Measurements from ENCODE around the gene PBX1.

PBX1 gene

DNA sequence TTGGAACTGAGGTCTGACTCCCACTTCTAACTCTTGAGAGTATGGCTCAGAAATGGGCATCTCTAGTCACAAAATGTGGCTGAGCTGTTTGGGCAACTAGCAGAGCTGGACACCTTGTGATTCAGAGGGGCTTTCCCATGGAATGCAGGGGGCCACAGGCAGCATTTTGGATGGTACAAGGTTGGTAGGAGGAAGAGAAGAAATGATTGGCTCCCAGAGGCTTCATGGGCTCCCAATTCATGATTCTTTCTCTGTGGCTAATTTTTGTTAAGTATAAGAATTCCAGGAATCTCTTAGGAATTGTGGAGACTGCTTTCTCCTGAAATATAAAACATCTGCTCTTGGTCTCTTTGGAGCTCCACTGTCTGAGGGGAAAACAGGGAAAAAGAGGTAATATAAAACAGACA, 49.7 kb downstream of the PBX1 start:
- TF ChIP-seq TAF1 (IDR thresholded peaks at IDR 0.05; ENCODE audit: borderline replicate concordance, insufficient read depth, low read length) = no peak
- no peak for TF ChIP-seq FOXP2 (optimal IDR thresholded peaks at IDR 0.05; ENCODE audit: borderline replicate concordance, extremely low read depth, extremely low read length, insufficient read depth)
- TF ChIP-seq POLR2AphosphoS5 (IDR thresholded peaks at IDR 0.05; ENCODE audit: low read depth, low read length) = no peak
- TF ChIP-seq, protein P1, sequence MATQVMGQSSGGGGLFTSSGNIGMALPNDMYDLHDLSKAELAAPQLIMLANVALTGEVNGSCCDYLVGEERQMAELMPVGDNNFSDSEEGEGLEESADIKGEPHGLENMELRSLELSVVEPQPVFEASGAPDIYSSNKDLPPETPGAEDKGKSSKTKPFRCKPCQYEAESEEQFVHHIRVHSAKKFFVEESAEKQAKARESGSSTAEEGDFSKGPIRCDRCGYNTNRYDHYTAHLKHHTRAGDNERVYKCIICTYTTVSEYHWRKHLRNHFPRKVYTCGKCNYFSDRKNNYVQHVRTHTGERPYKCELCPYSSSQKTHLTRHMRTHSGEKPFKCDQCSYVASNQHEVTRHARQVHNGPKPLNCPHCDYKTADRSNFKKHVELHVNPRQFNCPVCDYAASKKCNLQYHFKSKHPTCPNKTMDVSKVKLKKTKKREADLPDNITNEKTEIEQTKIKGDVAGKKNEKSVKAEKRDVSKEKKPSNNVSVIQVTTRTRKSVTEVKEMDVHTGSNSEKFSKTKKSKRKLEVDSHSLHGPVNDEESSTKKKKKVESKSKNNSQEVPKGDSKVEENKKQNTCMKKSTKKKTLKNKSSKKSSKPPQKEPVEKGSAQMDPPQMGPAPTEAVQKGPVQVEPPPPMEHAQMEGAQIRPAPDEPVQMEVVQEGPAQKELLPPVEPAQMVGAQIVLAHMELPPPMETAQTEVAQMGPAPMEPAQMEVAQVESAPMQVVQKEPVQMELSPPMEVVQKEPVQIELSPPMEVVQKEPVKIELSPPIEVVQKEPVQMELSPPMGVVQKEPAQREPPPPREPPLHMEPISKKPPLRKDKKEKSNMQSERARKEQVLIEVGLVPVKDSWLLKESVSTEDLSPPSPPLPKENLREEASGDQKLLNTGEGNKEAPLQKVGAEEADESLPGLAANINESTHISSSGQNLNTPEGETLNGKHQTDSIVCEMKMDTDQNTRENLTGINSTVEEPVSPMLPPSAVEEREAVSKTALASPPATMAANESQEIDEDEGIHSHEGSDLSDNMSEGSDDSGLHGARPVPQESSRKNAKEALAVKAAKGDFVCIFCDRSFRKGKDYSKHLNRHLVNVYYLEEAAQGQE (IDR thresholded peaks at IDR 0.05; ENCODE audit: insufficient read depth in 1 of 2, low read depth in 2 of 2, low read length in 2 of 2) = no peak
- TF ChIP-seq SIN3A (IDR thresholded peaks at IDR 0.05; ENCODE audit: borderline replicate concordance, insufficient read depth, low read length) = no peak

DNA sequence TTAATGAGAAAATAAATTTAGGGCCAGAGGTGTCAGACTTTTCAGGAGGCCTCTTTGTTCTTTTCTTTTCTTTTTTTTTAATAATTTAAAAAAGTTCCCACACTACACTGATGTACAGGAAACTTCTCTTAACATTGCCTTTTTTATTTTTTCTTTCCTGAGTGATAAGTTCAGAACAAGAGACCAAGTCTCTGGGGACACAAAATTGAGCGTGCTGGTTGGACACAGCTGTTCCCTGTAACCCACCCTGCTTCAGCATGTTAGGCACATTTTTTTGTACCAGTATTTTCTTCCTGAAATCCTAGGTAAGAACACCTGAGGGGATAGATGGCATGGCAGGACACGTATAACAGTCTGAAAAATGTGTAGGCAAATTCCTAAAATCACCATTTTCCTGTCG, 50.1 kb downstream of the PBX1 start:
- TF ChIP-seq FOXP2 (optimal IDR thresholded peaks at IDR 0.05; ENCODE audit: borderline replicate concordance, extremely low read depth, extremely low read length, insufficient read depth) = no peak
- no peak for TF ChIP-seq SIN3A (IDR thresholded peaks at IDR 0.05; ENCODE audit: borderline replicate concordance, insufficient read depth, low read length)
- TF ChIP-seq TAF1 (IDR thresholded peaks at IDR 0.05; ENCODE audit: borderline replicate concordance, insufficient read depth, low read length) = no peak
- TF ChIP-seq POLR2AphosphoS5 (IDR thresholded peaks at IDR 0.05; ENCODE audit: low read depth, low read length) = no peak
- TF ChIP-seq, protein P1 (IDR thresholded peaks at IDR 0.05; ENCODE audit: insufficient read depth in 1 of 2, low read depth in 2 of 2, low read length in 2 of 2) = no peak

DNA sequence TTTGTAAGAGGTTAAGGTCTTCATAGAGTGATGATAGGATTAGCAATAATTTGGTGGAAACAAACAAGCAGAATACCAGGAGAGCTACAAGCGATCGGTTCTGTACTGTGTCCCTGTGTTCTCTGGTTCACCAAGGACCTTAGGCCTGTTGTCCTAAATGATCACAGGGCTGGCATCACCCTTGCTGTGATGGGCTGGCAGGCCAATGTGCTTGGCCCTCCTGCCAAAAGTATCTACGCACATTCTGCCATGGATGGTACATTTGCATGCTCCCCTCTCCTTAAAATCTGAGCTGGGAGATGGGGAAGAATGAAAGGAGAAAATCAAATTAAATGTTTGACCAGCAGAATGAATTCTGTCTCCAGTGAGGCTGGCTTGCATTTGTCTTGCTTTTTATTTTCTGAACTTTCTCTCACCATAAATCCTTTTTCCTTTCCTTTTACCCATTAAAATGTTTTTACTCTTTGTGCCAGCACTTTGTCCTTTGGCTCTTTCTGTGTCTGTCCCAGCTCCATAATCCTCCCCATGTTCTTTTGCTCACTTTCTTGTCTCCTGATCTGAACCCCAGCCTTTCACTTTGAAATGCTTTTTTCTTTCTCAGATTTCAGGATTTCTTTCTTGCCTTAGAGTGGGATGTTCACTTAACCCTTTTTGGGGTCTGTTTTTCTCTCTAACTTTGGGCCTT, 51.7 kb downstream of the PBX1 start:
- TF ChIP-seq TAF1 (IDR thresholded peaks at IDR 0.05; ENCODE audit: borderline replicate concordance, insufficient read depth, low read length) (no peak), FOXP2 (optimal IDR thresholded peaks at IDR 0.05; ENCODE audit: borderline replicate concordance, extremely low read depth, extremely low read length, insufficient read depth) (no peak), SIN3A (IDR thresholded peaks at IDR 0.05; ENCODE audit: borderline replicate concordance, insufficient read depth, low read length) (no peak), POLR2AphosphoS5 (IDR thresholded peaks at IDR 0.05; ENCODE audit: low read depth, low read length) (no peak)
- TF ChIP-seq, protein P1 (IDR thresholded peaks at IDR 0.05; ENCODE audit: insufficient read depth in 1 of 2, low read depth in 2 of 2, low read length in 2 of 2) = no peak

DNA sequence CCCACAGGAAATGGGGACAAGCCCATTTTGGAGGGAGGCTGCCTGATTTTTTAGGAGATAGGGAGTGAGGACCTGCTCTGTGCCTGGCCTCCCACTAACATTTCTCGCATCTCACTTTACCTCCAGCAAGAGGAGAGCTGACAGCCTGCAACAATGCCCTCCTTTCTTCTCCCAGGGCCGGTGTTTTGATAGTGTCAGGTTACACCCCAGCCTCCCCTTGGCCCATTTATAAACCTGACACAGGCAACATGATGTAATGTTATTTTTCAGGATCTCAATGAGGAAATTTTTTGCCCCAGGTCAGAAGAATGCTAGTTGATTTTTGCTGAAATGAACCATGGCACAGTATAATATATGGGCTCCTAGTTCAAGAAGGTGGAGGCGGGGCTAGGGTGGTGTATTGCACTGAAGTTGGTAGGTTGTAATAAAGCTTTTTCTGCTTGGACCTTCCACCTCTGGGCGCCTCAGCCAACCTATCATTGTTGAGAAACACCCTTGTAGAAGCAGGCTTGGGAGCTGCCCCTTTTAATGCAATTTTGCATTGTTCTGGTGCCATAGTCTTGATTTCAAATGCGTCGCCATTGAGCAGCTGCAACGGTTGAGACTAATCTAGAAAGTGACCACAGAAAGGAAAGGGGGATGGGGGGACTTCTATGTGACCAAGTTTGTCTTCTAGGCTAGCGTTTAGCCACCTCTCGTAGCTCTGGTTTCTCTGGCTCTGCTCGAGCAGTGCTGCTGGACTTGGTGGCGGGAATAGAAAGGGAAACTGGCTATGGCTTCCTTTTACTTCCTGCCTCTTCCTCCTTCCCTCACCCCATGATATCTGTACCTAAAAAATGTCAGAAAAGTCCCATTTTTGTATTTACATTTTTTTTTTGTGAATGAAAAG, 53.0 kb downstream of the PBX1 start:
- TF ChIP-seq POLR2AphosphoS5 (IDR thresholded peaks at IDR 0.05; ENCODE audit: low read depth, low read length) (0 out of 2 replicates have a peak, but pooled peaks have one; percentile 16), TAF1 (IDR thresholded peaks at IDR 0.05; ENCODE audit: borderline replicate concordance, insufficient read depth, low read length) (no peak), FOXP2 (optimal IDR thresholded peaks at IDR 0.05; ENCODE audit: borderline replicate concordance, extremely low read depth, extremely low read length, insufficient read depth) (peak; percentile 46), SIN3A (IDR thresholded peaks at IDR 0.05; ENCODE audit: borderline replicate concordance, insufficient read depth, low read length) (no peak; the same call in 1 of the 2 replicates)
- TF ChIP-seq, protein P1 (IDR thresholded peaks at IDR 0.05; ENCODE audit: insufficient read depth in 1 of 2, low read depth in 2 of 2, low read length in 2 of 2) = no peak
